CD4-positive, alpha-beta T cell treated with Interleukin-4 for 4 hours (primary cell): ENCODE measurements around the gene HCN2.
"Not testable (repeated sequence)": the region's sequence is repeated elsewhere in the genome, so short reads cannot be mapped to it uniquely, and the experiment has no call there.

ENCODE experiments used
- DNase-seq: peaks from one replicate; pipeline ENCODE4 v3.0.0-alpha.2; 2020

HCN2 gene

GRCh38 chr19:572140-572742 is 17.4 kb upstream of the HCN2 start, which contains the start of gene BSG:
Gene BSG (plus strand): TSS chr19:572596. CDS start chr19:572635, 39 bp downstream.
- DNase-seq, result peak; percentile 98

DNA sequence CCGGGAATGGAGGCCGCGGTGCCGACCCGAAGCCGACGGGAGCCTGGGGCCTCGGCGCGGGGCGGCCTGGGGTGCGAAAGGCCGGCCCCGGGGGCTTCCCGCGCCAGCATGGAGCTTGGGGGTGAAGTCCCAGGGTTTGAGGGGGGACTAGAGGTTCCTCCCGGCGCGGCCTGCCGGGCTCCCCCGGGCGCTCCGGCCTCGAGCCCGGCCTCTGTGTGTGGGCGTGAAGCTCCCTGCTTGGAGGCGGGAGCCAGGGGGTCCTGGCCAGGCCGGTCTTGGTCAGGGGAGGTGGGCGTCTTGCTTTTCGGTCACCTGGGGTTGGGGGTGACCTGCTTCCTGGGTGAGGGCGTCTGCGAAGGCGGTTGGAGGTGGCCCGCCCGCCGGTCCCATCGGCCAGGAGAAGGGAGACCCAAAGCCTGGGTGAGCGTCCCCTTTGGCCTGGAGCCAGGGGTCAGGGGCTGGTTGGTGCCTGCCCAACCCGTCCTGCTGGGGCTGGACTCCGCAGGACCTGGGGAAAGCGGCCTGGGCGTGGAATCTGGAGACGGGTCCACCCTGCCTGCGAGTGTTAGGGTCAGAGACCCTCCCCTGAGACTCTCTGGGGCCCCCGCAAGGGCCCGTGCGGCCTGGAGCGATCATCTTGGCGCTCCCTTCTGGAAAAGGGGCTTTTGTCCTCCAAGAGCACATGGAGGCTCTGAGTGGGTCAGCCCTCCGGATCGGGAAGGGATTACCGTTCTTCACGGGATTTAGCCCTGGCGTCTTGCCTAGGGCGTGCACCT is 16.8 kb upstream of the HCN2 start:
- DNase-seq, result no peak

GRCh38 chr19:573519-573825 is 16.2 kb upstream of the HCN2 start:
- no peak for DNase-seq

GRCh38 chr19:574658-575526 is 14.8 kb upstream of the HCN2 start:
- no peak for DNase-seq

DNA sequence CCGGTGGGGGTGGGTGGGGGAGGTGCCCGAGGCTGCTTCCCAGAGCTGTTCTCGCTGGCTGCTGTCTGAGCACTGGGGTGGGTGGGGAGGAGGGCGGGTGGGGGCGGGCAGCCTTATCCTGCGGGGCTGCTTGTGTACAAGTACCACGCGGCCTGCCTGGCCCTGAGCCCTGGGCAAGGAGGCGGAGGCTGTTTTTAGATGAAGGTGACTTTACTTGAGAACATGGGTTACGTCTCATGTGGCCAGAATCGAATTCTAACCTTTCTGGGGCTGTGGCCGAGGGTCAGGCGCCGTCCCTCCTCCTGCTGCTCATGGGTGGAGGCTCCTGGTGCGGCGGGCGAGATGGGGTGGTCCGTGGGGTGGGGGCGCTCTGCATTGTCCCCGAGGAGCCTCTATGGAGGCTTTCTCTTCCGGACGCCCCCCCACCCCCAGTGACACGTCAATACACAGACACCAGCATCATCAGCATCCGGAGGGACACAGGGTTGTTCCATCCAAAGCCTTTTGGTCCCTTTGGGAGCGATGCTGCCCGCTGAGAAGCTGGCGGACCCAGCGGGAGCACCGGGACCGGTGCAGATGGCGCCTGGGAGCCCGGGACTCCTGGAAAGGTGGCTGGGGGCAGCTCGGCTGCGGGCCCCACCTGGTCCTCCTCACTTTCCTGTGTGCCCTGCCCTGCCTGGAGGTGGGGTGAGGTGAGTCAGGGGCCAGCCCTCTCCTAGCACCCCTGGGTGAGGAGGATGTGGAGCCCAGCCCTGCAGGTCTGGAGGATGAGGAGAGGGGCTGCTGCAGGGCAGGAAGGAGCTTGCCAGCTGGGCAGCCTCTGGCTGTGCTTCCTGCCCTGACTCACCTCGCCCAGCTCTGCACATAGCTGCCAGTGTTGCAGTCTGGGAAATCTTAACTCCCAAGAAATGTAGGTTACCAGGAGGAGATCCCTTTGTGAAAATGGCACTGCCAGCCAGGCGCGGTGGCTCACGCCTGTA is 13.9 kb upstream of the HCN2 start:
- DNase-seq, result no peak

- DNase-seq, result no peak
These were observed 12.8 kb upstream of the HCN2 start for GRCh38 chr19:576768-577438.

- DNase-seq, result no peak
These were observed 12.0 kb upstream of the HCN2 start for GRCh38 chr19:577439-578392.

DNA sequence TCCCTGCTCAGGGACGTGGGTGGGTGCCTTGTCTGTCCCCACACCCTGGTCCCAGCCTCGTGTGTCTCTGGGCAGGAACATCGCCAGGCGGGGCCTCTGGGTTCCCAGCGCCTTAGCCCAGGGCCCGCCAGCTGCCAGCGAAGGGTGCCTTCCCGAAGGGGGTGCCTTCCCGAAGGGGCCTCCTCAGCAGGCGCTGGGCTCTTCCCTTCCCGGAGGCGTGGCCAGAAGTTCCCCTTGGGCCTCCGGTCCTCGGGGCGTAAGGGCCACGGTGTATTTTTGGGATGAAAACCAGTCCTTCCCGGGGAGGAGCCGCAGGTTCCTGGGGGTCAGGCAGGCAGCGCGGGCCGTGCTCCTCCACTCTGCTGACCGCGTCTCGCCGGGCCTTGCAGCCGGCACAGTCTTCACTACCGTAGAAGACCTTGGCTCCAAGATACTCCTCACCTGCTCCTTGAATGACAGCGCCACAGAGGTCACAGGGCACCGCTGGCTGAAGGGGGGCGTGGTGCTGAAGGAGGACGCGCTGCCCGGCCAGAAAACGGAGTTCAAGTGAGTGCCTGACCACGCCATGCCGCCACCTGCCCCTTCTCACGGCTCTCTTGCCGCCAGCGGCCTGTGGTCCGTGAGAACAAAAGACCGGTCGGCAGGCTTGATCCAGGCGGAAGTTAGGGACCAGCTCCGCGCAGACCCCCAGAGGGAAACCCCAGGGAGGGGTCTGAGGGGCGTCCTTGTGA is 10.4 kb upstream of the HCN2 start:
- DNase-seq, result no peak

DNA sequence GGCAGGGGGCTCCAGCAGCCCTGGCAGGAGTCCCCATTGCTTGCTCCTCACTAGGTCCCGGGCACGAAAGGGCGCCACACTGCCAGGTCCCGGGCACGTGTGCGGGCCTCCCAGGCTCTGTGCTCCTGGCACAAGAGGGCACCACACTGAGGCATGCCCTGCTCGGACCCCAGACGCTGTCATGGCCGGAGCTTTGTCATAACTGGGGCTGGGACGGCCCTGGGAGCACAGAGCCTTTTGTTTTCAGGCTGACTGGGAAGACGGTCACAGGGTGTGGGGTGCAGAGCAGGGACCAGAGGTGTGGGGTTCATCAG is 9.9 kb upstream of the HCN2 start:
- no peak for DNase-seq

DNA sequence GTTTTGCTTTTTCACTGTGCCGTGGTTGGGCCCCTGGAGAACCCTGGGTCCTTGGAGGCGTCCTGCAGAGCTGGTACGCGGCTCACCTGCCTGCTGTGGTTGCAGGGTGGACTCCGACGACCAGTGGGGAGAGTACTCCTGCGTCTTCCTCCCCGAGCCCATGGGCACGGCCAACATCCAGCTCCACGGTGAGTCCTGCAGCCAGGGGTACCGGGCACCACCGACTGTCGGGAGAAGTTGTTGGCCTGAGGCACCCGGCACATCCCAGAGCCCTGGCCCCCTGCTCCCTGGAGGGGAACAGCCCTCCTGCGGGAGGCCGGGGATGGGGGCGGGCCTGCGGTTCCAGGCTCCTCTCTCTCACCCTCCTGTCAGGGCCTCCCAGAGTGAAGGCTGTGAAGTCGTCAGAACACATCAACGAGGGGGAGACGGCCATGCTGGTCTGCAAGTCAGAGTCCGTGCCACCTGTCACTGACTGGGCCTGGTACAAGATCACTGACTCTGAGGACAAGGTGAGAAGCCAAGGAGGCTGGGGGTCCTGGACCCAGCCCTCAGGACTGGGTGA is 9.3 kb upstream of the HCN2 start:
- no peak for DNase-seq

DNA sequence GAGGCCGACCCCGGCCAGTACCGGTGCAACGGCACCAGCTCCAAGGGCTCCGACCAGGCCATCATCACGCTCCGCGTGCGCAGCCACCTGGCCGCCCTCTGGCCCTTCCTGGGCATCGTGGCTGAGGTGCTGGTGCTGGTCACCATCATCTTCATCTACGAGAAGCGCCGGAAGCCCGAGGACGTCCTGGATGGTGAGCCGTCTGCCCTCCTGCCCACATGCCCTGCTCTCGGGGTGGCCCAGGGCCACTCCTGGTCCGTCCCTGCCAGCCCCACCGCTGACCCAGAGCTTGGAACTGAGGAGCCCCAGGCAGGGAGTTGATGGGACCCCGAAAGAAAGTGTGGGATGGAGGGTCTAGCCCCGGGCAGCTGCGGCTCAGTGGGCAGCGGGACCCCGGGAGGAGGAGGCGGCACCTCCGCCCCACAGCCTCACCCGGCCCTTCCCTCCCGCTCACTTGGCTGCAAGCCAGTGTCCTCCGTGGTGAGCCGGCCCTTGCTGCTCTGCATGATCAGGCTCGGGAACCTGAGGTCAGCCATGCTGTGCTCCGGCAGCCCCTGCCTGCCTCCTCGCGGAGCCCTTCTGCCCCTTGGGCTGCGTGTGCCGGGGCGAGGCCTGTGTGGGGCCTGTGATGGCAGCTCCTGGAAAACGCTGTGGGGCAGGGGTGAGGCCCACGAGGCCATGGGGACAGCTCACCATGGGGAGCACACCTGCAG is 8.1 kb upstream of the HCN2 start:
- DNase-seq, result no peak

DNA sequence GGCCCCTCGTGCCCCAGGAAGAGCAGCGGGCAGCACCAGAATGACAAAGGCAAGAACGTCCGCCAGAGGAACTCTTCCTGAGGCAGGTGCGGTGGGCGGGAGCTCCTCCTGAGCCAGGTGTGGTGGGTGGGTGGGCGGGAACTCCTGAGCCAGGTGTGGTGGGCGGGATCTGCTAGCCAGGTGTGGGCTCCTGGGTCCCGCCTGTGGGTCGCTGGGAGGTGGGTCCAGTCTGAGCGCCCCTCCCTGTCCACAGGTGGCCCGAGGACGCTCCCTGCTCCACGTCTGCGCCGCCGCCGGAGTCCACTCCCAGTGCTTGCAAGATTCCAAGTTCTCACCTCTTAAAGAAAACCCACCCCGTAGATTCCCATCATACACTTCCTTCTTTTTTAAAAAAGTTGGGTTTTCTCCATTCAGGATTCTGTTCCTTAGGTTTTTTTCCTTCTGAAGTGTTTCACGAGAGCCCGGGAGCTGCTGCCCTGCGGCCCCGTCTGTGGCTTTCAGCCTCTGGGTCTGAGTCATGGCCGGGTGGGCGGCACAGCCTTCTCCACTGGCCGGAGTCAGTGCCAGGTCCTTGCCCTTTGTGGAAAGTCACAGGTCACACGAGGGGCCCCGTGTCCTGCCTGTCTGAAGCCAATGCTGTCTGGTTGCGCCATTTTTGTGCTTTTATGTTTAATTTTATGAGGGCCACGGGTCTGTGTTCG is 7.0 kb upstream of the HCN2 start:
- DNase-seq, result no peak

- no peak for DNase-seq
These were observed 6.3 kb upstream of the HCN2 start for GRCh38 chr19:583198-583967.

- DNase-seq, result no peak
These were observed 5.8 kb upstream of the HCN2 start for GRCh38 chr19:583968-584239.

- peak; percentile 45 for DNase-seq
These were observed 5.3 kb upstream of the HCN2 start for GRCh38 chr19:584240-585001.

GRCh38 chr19:585146-585545 is 4.5 kb upstream of the HCN2 start:
- not testable (repeated sequence) for DNase-seq

GRCh38 chr19:585551-586110 is 4.0 kb upstream of the HCN2 start:
- no peak for DNase-seq
